GM21619 (cell line): Measurements from ENCODE around the gene IFNA6.

Experiments used
- ATAC-seq: cut with Tn5 transposase; IDR thresholded peaks from one replicate; pipeline ENCODE4 v1.9.1; 2021; ENCODE audit not compliant: unreplicated experiment

The IFNA6 gene

DNA sequence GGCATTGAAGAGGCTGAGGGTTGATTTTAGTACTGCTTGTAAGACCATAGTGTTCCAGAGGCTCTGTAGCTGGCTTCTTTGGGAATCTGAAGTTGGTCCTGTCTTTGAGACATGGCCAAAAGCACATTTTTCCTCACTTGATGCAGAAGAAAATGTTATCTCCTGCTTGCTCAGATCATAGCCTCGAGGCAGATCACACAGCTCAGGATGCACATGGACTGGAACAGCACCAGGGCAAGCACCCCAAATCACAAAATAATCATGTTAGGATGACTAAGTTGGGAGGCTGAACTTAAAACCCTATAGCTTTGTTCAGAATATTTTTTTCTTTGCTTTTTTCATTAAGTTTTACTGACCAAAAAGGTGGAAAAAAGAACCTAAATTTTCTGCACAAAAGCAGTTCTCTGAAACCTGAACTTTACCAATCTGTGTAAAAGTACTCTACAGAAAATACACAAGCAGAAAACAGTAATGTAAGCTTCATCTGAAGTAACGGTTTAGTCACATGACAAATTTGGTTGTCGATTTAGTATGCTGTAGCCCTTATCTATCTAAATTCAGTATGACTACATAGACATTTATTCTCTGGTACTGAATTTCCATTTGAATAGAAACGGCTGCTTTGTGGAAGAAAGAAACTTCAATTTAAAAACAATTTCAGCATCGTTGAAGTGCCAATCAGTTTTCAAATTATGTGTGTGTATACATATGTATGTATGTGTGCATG lies 18.8 kb downstream of the IFNA6 start:
- no peak for ATAC-seq

DNA sequence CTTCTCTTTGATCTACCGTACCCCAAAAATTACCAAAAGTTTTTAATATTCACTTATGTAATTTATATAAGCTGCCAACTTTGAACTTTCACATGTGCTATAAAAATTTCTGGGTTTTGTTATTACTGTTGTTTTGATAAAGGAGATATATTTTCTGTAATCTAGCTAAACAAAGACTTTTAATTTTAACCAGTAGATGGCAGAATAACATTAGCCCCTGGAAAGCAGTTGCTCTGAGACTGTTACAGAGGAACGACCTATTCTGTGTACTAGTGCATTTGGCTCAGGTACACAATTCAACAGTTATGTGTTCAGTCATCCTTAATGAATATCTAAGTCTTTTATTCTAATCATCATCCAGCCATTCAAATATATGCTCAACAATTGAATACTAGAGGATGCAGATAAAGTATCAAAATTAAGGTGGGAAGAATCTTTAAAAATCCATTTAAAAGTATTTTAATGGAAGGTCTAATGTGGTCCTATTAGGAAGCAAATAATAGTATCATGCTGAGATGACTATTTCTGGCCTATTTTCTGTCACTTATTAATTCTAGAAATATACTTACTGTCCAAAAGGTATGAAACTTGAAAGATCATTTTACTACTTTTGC lies 24.1 kb downstream of the IFNA6 start:
- ATAC-seq: peak; percentile 85

DNA sequence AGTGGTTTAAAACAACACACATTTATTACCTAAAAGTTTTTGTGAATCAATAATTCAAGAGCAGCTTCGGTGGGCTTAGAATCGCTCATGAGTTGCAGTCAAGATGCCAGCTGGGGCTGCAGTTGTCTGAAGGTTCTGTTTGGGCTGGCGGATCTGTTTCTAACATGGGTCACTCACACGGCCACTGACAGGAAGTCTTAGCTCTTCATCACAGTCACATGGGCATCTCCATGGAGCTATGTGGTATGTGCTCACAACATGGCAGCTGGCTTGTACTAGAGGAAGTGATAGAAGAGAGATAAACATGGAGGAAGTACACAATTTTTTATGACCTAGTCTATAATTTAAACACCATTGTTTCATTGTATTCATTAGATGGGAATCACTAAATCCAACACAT lies 26.6 kb downstream of the IFNA6 start:
- ATAC-seq: no peak

DNA sequence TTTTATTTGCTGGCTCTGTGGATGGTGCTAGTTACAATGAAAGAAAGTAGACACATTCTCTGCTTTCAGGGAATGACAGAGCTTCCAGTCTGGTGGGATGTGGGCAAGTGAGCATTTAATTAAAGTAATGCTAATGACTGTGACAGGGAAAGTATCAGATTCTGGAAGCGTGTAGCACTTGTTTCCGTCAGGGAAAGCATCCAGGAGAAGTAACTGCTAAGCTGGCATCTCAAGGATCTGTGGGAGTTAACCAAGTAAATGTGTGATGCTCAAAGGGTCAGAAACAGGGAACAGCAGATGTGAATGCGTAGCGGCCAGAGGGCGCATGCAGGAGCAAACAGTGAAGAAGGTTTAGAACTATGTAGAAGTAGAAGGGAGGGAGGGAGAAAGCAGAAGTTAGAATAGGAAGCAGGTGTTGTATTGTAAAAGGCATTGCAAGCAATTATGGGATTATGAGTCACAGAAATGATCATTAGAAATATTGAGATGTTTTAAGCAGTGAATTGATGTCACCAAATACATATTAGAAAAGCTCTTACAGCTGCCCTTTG lies 27.7 kb downstream of the IFNA6 start:
- ATAC-seq: no peak

DNA sequence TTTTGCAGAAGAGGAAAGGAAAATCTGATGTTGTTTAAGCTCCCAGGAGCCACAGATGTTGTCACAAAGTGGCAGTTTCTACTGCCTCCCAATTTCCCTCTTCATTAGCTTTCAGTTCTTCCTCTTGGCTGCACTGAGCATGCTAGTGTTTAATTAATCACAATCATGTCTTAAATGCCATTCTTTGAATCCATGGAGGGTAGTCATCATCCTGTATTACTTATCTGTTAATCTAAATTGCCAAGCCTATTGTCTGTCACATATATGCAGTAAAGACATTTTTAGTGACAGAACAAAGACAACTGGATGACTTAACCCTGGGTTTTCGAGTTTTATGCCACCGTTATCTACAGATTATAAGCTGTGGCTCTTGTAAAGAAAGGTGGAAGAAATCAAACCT lies 30.2 kb downstream of the IFNA6 start:
- ATAC-seq: no peak

DNA sequence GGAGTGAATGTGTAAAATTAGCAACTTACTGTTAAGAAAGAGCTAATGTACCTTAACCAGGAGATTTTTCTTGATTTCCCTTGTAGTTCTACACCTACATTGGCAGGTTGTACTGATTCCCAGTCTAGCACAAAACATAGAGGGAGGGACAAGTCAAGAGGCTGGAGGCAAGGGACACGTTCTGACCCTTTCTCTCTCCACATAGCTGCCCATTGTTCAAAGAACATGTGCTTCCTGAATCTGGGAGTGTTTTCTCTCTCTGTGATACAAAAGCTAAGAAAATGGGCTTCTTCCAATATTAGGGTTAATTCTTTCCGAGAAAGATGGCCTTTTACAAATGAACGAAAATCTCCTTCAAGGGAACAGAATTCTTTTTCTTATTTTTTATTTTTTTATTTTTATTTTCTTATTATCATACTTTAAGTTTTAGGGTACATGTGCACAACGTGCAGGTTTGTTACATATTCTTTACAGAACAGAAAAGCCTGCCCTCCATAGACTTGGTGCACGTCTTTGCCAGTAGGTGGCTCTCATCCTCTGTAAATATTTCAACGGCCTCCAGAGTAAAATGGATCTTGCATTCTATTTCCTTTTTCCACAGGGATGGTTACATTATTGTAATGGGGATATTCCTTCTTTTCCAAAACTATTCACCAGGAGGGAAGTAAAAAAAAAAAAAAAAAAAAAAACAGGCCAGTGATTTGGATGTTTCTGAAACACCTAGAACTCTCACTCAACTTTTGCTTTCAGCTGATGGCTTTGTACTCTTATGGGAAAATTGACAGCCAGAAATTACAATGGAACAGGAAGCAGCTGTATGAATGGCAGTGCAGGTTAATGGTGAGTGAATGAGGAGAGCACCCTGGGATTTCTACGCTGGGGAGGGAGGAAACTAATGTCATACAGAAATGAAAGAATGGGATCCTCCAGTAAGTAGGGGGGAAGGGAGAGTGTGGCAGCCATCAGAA lies 32.4 kb downstream of the IFNA6 start:
- peak; percentile 75 for ATAC-seq

DNA sequence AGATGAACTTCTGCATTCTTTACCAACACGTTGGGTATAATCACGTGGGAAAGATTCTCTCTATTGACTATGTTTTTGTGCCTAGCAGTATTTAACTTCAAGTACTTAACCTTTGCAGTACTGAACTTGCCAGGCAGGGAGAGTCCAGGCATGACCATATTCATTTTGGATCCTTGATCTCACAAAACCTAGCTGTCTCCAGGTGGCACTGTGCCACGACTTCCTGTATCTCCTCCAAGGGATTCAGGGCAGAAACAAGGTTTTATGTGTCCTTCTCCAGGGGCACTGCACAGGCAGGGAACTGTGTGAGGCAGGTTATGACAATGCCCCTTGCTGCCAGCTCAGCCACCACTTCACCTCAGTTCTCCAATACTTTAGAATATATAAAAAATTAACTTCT lies 33.8 kb downstream of the IFNA6 start:
- ATAC-seq: no peak

DNA sequence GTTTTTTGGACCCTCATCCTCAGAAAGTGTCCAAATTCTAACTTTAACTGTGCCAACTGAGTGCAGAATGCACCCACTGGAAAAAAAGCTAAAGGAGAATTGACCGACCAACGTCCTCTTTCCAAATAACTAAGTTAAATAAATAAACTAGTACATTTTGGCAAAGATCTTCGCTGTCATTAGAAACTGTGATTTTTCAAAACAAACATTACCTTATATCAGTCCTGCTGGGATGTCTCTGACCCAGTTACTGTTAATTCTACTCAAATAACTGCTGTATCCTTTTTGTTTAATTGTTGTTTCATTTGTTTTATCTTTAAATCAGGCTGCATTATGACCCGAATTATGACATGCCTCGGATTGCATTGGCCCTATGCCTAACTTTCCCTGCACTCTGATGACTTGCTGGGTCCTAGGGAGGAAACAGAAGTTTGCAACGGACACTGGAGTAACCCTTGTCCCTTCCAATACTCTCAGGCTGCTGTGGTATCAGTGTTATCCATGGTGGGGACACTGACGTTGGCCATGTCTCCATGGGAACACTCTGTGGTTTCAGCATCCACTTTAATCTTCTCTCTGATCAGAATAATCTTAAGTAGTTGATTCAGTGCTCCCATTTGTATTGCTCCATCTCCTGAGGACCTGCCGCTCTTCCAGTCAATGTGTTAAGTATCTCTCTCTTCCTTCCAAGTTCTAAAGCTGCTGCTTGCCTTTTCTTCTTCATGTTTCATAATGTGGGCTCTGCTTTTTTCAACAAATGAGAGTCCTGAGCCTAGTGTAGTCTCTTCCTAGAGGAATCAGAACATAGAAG lies 34.5 kb downstream of the IFNA6 start:
- ATAC-seq: no peak

DNA sequence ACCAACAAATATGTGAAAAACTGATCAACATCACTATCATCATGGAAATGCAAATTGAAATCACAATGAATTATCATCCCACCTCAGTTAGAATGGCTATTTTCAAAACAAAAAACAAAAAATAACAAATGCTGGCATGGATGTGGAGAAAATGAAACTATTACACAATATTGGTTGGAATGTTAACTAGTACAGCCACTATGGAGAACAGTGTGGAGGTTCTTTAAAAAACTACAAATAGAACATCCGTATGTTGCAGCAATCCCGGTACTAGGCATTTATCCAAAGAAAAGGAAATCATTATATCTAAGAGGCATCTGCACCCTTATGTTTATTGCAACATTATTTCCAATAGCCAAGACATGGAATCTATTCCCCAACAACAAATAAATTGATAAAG lies 36.5 kb downstream of the IFNA6 start:
- no peak for ATAC-seq

DNA sequence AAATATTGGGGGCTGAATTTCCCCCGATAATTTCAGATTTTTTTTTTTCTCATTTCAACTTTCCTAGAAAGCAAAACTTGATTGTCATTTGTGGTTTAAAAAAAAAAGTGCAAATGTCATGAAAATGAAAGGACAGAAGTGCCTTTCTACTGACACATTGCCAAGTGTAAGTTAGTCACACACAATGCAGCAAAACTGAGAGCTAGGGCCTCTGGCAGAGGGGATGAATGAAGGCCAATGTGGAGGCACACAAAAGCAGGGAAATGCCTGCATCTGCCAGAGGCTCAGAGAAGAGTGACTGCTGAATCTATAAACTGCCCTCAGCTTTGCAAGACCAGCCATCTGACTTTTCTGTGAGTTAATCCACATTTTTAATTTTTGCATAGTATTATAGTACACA lies 38.8 kb downstream of the IFNA6 start:
- ATAC-seq: no peak

DNA sequence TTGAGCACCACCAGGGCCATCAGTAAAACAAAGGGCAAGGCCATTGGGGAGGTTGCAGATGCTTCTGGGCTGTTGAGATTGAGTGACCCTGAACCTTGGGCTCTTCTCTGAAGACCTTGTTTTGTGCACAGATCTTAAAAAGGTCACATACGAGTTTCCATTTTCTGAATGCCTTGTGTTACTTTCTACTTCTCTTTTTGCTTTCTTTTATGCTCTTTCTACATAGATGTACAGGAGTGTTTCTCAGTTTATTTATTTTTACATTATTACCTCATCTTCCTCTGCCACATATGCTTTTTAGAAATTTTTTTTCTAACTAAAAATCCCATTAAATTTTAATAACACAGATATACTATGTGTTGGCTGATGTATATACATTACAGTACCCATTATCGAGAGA lies 45.5 kb downstream of the IFNA6 start, which contains the start of gene IFNA5:
Gene IFNA5, minus strand, starts transcription at position 101 of the 400 bp plus-strand sequence. Its CDS starts 57 bp downstream, at position 44.
- ATAC-seq: no peak
